GM23338 (cell line): Measurements from ENCODE around the gene ZNF644.

ENCODE experiments used
- CREB1 ChIP-seq: fragments of 250-450 bp; sonication (Bioruptor Pico); IDR thresholded peaks from 2 replicates; pipeline ENCODE4 v1.5.0; 2020; ENCODE audit warnings: low read depth, mild to moderate bottlenecking, moderate library complexity
- EZH2 ChIP-seq: fragments of 200-600 bp; sonication (generic); IDR thresholded peaks from one replicate; pipeline ENCODE4 v1.8.0; 2017; ENCODE audit warnings: antibody characterized with exemption, mild to moderate bottlenecking, low read depth; ENCODE audit not compliant: unreplicated experiment
- EZH2phosphoT487 ChIP-seq: fragments of 200-600 bp; sonication (generic); IDR thresholded peaks from one replicate; pipeline ENCODE4 v1.8.1; 2018; ENCODE audit warnings: antibody characterized with exemption; ENCODE audit not compliant: unreplicated experiment
- JUNB ChIP-seq: IDR thresholded peaks from one replicate; pipeline ENCODE4 v1.6.1; 2016; ENCODE audit warnings: antibody characterized with exemption; ENCODE audit not compliant: unreplicated experiment
- POLR2AphosphoS5 ChIP-seq: IDR thresholded peaks from 2 replicates; pipeline ENCODE4 v1.6.1; 2016; ENCODE audit warnings: antibody characterized with exemption, low read depth
- TF ChIP-seq, protein P1 (sequence below), 2 experiments: fragments of 200-600 bp in 1 of 2; sonication (generic) in 1 of 2; conservative IDR thresholded peaks; 2 replicates each; pipeline versions ENCODE4 v1.5.1 to v1.6.1; 2016 to 2017; ENCODE audit warnings: antibody characterized with exemption in 2 of 2, low read depth in 2 of 2, mild to moderate bottlenecking in 2 of 2, moderate library complexity in 1 of 2
- TF ChIP-seq, protein P2 (sequence below): IDR thresholded peaks from one replicate; pipeline ENCODE4 v1.6.1; 2018; ENCODE audit warnings: antibody characterized with exemption; ENCODE audit not compliant: unreplicated experiment
- TF ChIP-seq, protein P3 (sequence below): IDR thresholded peaks from 2 replicates; pipeline ENCODE4 v1.6.1; 2016; ENCODE audit warnings: antibody characterized with exemption

DNA sequence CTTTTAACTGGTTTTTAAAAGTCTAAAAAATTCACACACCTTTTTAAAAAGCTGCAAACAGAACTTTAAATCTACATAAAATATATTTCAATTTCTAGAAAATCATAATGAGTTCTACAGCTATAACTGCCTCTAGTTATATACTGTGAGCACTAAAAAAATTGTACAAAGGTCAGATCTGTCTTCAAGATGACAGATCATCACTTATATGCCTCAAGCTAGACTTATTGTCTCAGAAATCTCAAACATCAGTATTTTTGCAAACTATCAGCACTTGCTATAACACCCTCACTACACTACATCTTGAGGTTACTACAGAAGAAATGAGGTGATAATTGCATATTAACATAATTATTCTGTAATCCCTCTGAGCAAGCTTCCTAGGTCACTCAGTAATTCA, 76.5 kb downstream of the ZNF644 start:
- TF ChIP-seq, protein P1, sequence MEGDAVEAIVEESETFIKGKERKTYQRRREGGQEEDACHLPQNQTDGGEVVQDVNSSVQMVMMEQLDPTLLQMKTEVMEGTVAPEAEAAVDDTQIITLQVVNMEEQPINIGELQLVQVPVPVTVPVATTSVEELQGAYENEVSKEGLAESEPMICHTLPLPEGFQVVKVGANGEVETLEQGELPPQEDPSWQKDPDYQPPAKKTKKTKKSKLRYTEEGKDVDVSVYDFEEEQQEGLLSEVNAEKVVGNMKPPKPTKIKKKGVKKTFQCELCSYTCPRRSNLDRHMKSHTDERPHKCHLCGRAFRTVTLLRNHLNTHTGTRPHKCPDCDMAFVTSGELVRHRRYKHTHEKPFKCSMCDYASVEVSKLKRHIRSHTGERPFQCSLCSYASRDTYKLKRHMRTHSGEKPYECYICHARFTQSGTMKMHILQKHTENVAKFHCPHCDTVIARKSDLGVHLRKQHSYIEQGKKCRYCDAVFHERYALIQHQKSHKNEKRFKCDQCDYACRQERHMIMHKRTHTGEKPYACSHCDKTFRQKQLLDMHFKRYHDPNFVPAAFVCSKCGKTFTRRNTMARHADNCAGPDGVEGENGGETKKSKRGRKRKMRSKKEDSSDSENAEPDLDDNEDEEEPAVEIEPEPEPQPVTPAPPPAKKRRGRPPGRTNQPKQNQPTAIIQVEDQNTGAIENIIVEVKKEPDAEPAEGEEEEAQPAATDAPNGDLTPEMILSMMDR (conservative IDR thresholded peaks at IDR 0.05; ENCODE audit: low read depth in 2 of 2) = no peak
- TF ChIP-seq EZH2 = no peak
- TF ChIP-seq, protein P2, sequence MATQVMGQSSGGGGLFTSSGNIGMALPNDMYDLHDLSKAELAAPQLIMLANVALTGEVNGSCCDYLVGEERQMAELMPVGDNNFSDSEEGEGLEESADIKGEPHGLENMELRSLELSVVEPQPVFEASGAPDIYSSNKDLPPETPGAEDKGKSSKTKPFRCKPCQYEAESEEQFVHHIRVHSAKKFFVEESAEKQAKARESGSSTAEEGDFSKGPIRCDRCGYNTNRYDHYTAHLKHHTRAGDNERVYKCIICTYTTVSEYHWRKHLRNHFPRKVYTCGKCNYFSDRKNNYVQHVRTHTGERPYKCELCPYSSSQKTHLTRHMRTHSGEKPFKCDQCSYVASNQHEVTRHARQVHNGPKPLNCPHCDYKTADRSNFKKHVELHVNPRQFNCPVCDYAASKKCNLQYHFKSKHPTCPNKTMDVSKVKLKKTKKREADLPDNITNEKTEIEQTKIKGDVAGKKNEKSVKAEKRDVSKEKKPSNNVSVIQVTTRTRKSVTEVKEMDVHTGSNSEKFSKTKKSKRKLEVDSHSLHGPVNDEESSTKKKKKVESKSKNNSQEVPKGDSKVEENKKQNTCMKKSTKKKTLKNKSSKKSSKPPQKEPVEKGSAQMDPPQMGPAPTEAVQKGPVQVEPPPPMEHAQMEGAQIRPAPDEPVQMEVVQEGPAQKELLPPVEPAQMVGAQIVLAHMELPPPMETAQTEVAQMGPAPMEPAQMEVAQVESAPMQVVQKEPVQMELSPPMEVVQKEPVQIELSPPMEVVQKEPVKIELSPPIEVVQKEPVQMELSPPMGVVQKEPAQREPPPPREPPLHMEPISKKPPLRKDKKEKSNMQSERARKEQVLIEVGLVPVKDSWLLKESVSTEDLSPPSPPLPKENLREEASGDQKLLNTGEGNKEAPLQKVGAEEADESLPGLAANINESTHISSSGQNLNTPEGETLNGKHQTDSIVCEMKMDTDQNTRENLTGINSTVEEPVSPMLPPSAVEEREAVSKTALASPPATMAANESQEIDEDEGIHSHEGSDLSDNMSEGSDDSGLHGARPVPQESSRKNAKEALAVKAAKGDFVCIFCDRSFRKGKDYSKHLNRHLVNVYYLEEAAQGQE = no peak
- no peak for TF ChIP-seq EZH2phosphoT487
- TF ChIP-seq POLR2AphosphoS5 = no peak
- TF ChIP-seq CREB1 (CRISPR knock-in tag) = no peak
- TF ChIP-seq JUNB = no peak
- TF ChIP-seq, protein P3, sequence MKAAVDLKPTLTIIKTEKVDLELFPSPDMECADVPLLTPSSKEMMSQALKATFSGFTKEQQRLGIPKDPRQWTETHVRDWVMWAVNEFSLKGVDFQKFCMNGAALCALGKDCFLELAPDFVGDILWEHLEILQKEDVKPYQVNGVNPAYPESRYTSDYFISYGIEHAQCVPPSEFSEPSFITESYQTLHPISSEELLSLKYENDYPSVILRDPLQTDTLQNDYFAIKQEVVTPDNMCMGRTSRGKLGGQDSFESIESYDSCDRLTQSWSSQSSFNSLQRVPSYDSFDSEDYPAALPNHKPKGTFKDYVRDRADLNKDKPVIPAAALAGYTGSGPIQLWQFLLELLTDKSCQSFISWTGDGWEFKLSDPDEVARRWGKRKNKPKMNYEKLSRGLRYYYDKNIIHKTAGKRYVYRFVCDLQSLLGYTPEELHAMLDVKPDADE = no peak
